HCT116 (cell line): ENCODE results near the gene LSAMP. TPM values are rescaled to one million over a fixed set of nuclear protein-coding genes. Genes with fewer than 3 reads are reported as not detected.

Experiments
- ATAC-seq: fragments of 200-7000 bp; cut with Tn5 transposase; 2 replicates; pipeline ENCODE4 v1.9.1; 2020; ENCODE audit warnings: mild to moderate bottlenecking, moderate library complexity
- BruUV-seq: library from RNA; stranded (reverse); fragments of 400-500 nt; replicated peaks from 2 replicates; lab custom pipeline; 2021; lab: Mats Ljungman, UMichigan
- CTCF ChIA-PET: fragments of 300-600 bp; sonication (Branson Sonifier 250); formaldehyde crosslinking; loops from one replicate; lab custom pipeline; 2021; ENCODE audit warnings: antibody characterized with exemption; lab: Charles Lee
- POLR2A ChIA-PET: fragments of 300-600, 350-600 bp; sonication (Branson Sonifier 250); formaldehyde crosslinking; loops from one replicate; lab custom pipeline; 2021; ENCODE audit warnings: antibody characterized with exemption; lab: Charles Lee
- RAD21 ChIA-PET, 2 experiments: fragments of 300-600 bp; sonication (Branson Sonifier 250); formaldehyde crosslinking; loops; one replicate each; lab custom pipeline; 2023; ENCODE audit warnings: low total read pairs in 2 of 2; ENCODE audit not compliant: uncharacterized antibody in 2 of 2, unreplicated experiment in 2 of 2, low non-redundant PET in 1 of 2; lab: Charles Lee
- DNase-seq: peaks from one replicate; pipeline ENCODE4 v3.0.0-alpha.2; 2010; ENCODE audit warnings: low read depth, low spot score
- H2AFZ ChIP-seq: fragments of 200-600 bp; shearing (Covaris generic), sonication (generic); 2 replicates; pipeline ENCODE4 v1.6.1; 2017; ENCODE audit warnings: low read depth, mixed run types, mixed read lengths, antibody characterized with exemption, low read length; ENCODE audit not compliant: poor library complexity, severe bottlenecking
- H3K27ac ChIP-seq: 2 replicates; pipeline ENCODE4 v1.5.1; 2012; ENCODE audit warnings: low read depth, low read length
- H3K27me3 ChIP-seq: fragments of 200-600 bp; sonication (generic); 2 replicates; pipeline ENCODE4 v1.6.1; 2016; ENCODE audit warnings: mixed run types, low read length, mixed read lengths; ENCODE audit not compliant: insufficient read depth
- H3K36me3 ChIP-seq, 2 experiments: fragments of 200-500 bp in 1 of 2; fragments of 200-600 bp in 1 of 2; sonication (Bioruptor generic) in 1 of 2; sonication (generic) in 1 of 2; 2 replicates each; pipeline versions ENCODE4 v1.5.1 to v1.6.1; 2014 to 2016; ENCODE audit warnings: low read length in 2 of 2, inconsistent platforms in 1 of 2, mixed read lengths in 1 of 2, mixed run types in 1 of 2; ENCODE audit not compliant: insufficient read depth in 2 of 2, control insufficient read depth in 1 of 2
- H3K4me1 ChIP-seq, 2 experiments: fragments of 200-600 bp in 1 of 2; sonication (generic) in 1 of 2; 2 replicates each; pipeline versions ENCODE4 v1.5.1 to v1.6.1; 2012 to 2017; ENCODE audit warnings: low read length in 2 of 2, inconsistent platforms in 1 of 2, mild to moderate bottlenecking in 1 of 2, mixed read lengths in 1 of 2, mixed run types in 1 of 2, moderate library complexity in 1 of 2; ENCODE audit not compliant: insufficient read depth in 2 of 2, control insufficient read depth in 1 of 2
- H3K4me2 ChIP-seq: fragments of 200-600 bp; sonication (generic); 2 replicates; pipeline ENCODE4 v1.6.1; 2017; ENCODE audit warnings: mixed run types, low read length, mixed read lengths
- H3K4me3 ChIP-seq, 2 experiments: fragments of 200-600 bp in 1 of 2; sonication (generic) in 1 of 2; replicated peaks in 1 of 2; 2 replicates each; pipeline ENCODE4 v1.5.1; 2011 to 2016; ENCODE audit warnings: low read length in 2 of 2, control low read depth in 1 of 2, low read depth in 1 of 2, mild to moderate bottlenecking in 1 of 2, mixed read lengths in 1 of 2, mixed run types in 1 of 2
- H3K79me2 ChIP-seq: fragments of 200-600 bp; sonication (generic); 2 replicates; pipeline ENCODE4 v1.6.1; 2017; ENCODE audit warnings: mild to moderate bottlenecking, mixed run types, low read length, moderate library complexity, mixed read lengths; ENCODE audit not compliant: insufficient read depth
- H3K9ac ChIP-seq: fragments of 200-600 bp; sonication (generic); 2 replicates; pipeline ENCODE4 v1.6.1; 2016; ENCODE audit warnings: low read length, mixed read lengths
- H3K9me2 ChIP-seq: fragments of 200-600 bp; sonication (generic), shearing (Covaris generic); 2 replicates; pipeline ENCODE4 v1.6.1; 2017; ENCODE audit warnings: mixed run types, mild to moderate bottlenecking, moderate library complexity; ENCODE audit not compliant: insufficient read depth
- H3K9me3 ChIP-seq, 2 experiments: fragments of 200-500 bp in 1 of 2; fragments of 200-600 bp in 1 of 2; sonication (Bioruptor generic) in 1 of 2; sonication (generic) in 1 of 2; 2 replicates each; pipeline ENCODE4 v1.6.1; 2014 to 2017; ENCODE audit warnings: low read length in 2 of 2, mixed read lengths in 2 of 2, inconsistent platforms in 1 of 2, low read depth in 1 of 2, mild to moderate bottlenecking in 1 of 2, mixed run types in 1 of 2, moderate library complexity in 1 of 2; ENCODE audit not compliant: control insufficient read depth in 1 of 2, insufficient read depth in 1 of 2
- H4K20me1 ChIP-seq: fragments of 200-600 bp; sonication (generic), shearing (Covaris generic); 2 replicates; pipeline ENCODE4 v1.6.1; 2017; ENCODE audit warnings: mixed run types, mild to moderate bottlenecking, moderate library complexity; ENCODE audit not compliant: insufficient read depth
- EZH2 ChIP-seq: fragments of 200-600 bp; sonication (generic); IDR thresholded peaks from 2 replicates; pipeline ENCODE4 v1.6.1; 2017; ENCODE audit warnings: antibody characterized with exemption, mixed run types
- EZH2phosphoT487 ChIP-seq: fragments of 200-600 bp; IDR thresholded peaks from 2 replicates; pipeline ENCODE4 v1.6.1; 2018; ENCODE audit warnings: antibody characterized with exemption, borderline replicate concordance
- POLR2AphosphoS5 ChIP-seq: IDR thresholded peaks from 2 replicates; pipeline ENCODE4 v1.6.1; 2011; ENCODE audit warnings: mild to moderate bottlenecking, low read depth, low read length, moderate library complexity
- REST ChIP-seq: IDR thresholded peaks from 2 replicates; pipeline ENCODE4 v1.6.1; 2012; ENCODE audit warnings: low read depth
- SIN3A ChIP-seq: IDR thresholded peaks from 2 replicates; pipeline ENCODE4 v1.6.1; 2012; ENCODE audit warnings: low read depth
- SP1 ChIP-seq: IDR thresholded peaks from 2 replicates; pipeline ENCODE4 v1.6.1; 2012; ENCODE audit warnings: low read depth
- SRF ChIP-seq: IDR thresholded peaks from 2 replicates; pipeline ENCODE4 v1.6.1; 2012; ENCODE audit warnings: low read depth
- TCF7L2 ChIP-seq: IDR thresholded peaks from 2 replicates; pipeline ENCODE4 v1.7.0; 2011; ENCODE audit warnings: borderline replicate concordance, inconsistent platforms; ENCODE audit not compliant: insufficient read depth, insufficient read length; ENCODE audit errors: extremely low read depth
- YY1 ChIP-seq: IDR thresholded peaks from 2 replicates; pipeline ENCODE4 v1.6.1; 2011; ENCODE audit warnings: low read length, low read depth, moderate library complexity, mild to moderate bottlenecking; ENCODE audit not compliant: insufficient replicate concordance; ENCODE audit errors: extremely low read depth
- ZBTB33 ChIP-seq: IDR thresholded peaks from 2 replicates; pipeline ENCODE4 v1.6.1; 2011; ENCODE audit warnings: mild to moderate bottlenecking, low read length, moderate library complexity; ENCODE audit not compliant: insufficient replicate concordance; ENCODE audit errors: extremely low read depth
- ZFX ChIP-seq: fragments of 450-650 bp; IDR thresholded peaks from 2 replicates; pipeline ENCODE4 v1.6.1; 2017
- ZNF274 ChIP-seq: fragments of 200-500 bp; sonication (Bioruptor generic); IDR thresholded peaks from 2 replicates; pipeline ENCODE4 v1.6.1; 2014; ENCODE audit warnings: mild to moderate bottlenecking, low read depth, low read length, inconsistent platforms
- intact Hi-C: fragments of 100-400 bp; cut with micrococcal nuclease; formaldehyde crosslinking; loops from 2 replicates; pipeline ENCODE4 v1.10.0; 2022
- total RNA-seq: library from RNA; stranded (reverse); gene quantifications from one replicate; pipeline ENCODE4 v1.2.1, GENCODE V29; 2021; ENCODE audit not compliant: unreplicated experiment

The LSAMP gene
- total RNA-seq, 1 experiment from 2014 or later: 0.25 TPM

- RAD21 ChIA-PET: no interaction called here
These were observed 50.9 kb downstream of the LSAMP start for GRCh38 chr3:116394365-116394764.

GRCh38 chr3:116393199-116393598 lies 52.1 kb downstream of the LSAMP start:
- ATAC-seq (no peak), DNase-seq (no peak)
- POLR2A ChIA-PET: no interaction called here
- H3K4me2 ChIP-seq: no peak overlapping the region
- no peak overlapping the region for H3K27ac ChIP-seq
- H3K4me1 ChIP-seq: no peaks in the 10 kb centered on the region
- no TSS peak for BruUV-seq
- peaks cover 12% of the 10 kb centered on the region; the same call in 1 of the 2 replicates for H3K27me3 ChIP-seq
- TF ChIP-seq YY1: no peak
- TF ChIP-seq REST: no peak
- TF ChIP-seq ZNF274: no peak
- TF ChIP-seq EZH2phosphoT487: no peak
- no peak for TF ChIP-seq ZFX
- TF ChIP-seq SIN3A: no peak
- TF ChIP-seq POLR2AphosphoS5: no peak
- no peak for TF ChIP-seq ZBTB33
- no peak for TF ChIP-seq SRF
- no peak for TF ChIP-seq EZH2
- RAD21 ChIA-PET: no interaction called here
- CTCF ChIA-PET: no interaction called here
- H3K9me3 ChIP-seq: no peaks in the 10 kb centered on the region
- intact Hi-C loops: no loop called here
- H3K9ac ChIP-seq: no peak overlapping the region
- H2AFZ ChIP-seq: no peak overlapping the region
- H4K20me1 ChIP-seq: no peaks in the 10 kb centered on the region
- no peaks in the 10 kb centered on the region for H3K36me3 ChIP-seq
- H3K4me3 ChIP-seq: no peak overlapping the region
- no peaks in the 10 kb centered on the region for H3K9me2 ChIP-seq
- no peaks in the 10 kb centered on the region for H3K79me2 ChIP-seq

More at GRCh38 chr3:116394365-116394764, 50.9 kb downstream of the LSAMP start:
- no peak overlapping the region for H3K4me3 ChIP-seq
- no peaks in the 10 kb centered on the region for H3K9me2 ChIP-seq
- no peaks in the 10 kb centered on the region for H3K79me2 ChIP-seq
- ATAC-seq: no peak
- H3K4me2 ChIP-seq: no peak overlapping the region
- DNase-seq: no peak
- ChIA-PET POLR2A (no interaction called here), CTCF (no interaction called here)
- intact Hi-C loops: no loop called here
- H3K36me3 ChIP-seq: no peaks in the 10 kb centered on the region
- H3K27me3 ChIP-seq: peaks cover 15% of the 10 kb centered on the region
- no peaks in the 10 kb centered on the region for H3K9me3 ChIP-seq
- H3K27ac ChIP-seq: no peak overlapping the region
- H3K9ac ChIP-seq: no peak overlapping the region
- no peaks in the 10 kb centered on the region for H3K4me1 ChIP-seq
- H4K20me1 ChIP-seq: no peaks in the 10 kb centered on the region
- no TSS peak for BruUV-seq
- no peak for TF ChIP-seq SP1
- TF ChIP-seq TCF7L2: no peak
- TF ChIP-seq, all 23 proteins: peak for 0
- H2AFZ ChIP-seq: no peak overlapping the region
